DLD1 (cell line): ENCODE measurements around the gene CTXND2.
"Not testable (repeated sequence)": the region's sequence is repeated elsewhere in the genome, so short reads cannot be mapped to it uniquely, and the experiment has no call there.

ENCODE experiments used
- in situ Hi-C: cut with HindIII; loops from 2 replicates; pipeline ENCODE4 v1.10.0; 2017; ENCODE audit warnings: low sequenced_read_pairs

The CTXND2 gene

GRCh38 chr1:150887018-150887417, at the start of gene CTXND2:
Gene CTXND2, plus strand, starts transcription at chr1:150887136. Its CDS starts 25,179 bp downstream, at chr1:150912315.
- in situ Hi-C loops, result no loop called here

GRCh38 chr1:150840850-150841249, 46.1 kb upstream of the CTXND2 start:
- in situ Hi-C loops, result not testable (repeated sequence)

DNA sequence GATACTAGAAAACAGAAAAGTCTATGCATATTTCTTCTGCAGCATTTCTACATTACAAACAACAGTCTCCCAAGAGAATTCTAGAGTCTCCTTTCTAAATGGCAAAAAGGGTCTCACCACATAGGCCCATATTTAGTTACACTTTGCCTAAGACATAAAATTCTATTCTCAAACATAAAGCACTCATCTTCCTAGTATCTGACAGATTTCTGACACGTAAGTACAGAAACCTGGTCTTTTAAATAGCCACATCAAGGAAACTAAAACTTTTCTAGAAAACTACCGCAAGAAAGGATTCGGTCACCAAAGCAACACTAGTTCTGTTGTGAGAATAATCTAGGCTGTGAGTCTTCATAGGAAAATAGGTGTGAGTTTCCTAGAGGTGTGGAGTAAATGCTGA, 45.3 kb upstream of the CTXND2 start:
- in situ Hi-C loops, result no loop called here

GRCh38 chr1:150842343-150842742, 44.6 kb upstream of the CTXND2 start:
- in situ Hi-C loops, result no loop called here

GRCh38 chr1:150842964-150843363, 44.0 kb upstream of the CTXND2 start:
- in situ Hi-C loops, result no loop called here

GRCh38 chr1:150843474-150843873, 43.5 kb upstream of the CTXND2 start:
- in situ Hi-C loops, result no loop called here

DNA sequence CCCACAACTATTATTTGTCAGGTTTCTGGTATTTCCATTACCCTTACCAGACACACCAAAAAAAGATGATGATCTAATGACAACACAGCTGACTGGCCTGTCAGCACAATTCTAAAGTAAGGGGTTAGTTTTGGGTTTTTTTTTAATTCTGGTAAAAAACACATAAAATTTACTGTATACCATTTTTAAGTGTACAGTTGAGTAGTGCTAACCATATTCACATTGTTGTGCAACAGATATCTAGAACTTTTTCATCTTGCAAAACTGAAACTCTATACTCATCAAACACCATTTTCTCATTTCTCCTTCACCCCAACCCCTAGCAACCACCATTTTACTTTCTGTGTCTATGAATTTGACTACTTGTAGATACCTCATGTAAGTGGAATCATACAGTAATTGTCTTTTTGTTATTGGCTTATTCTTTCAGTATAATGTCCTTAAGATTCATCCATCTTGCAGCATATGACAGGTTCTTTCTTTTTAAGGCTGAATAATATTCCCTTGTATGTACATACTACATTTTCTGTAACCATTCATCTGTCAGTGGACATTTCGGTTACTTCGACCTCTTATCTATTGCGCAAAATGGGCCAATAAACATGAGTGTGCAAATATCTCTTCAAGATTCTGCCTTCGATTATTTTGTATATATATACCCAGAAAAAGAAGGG, 40.3 kb upstream of the CTXND2 start:
- in situ Hi-C loops, result no loop called here

DNA sequence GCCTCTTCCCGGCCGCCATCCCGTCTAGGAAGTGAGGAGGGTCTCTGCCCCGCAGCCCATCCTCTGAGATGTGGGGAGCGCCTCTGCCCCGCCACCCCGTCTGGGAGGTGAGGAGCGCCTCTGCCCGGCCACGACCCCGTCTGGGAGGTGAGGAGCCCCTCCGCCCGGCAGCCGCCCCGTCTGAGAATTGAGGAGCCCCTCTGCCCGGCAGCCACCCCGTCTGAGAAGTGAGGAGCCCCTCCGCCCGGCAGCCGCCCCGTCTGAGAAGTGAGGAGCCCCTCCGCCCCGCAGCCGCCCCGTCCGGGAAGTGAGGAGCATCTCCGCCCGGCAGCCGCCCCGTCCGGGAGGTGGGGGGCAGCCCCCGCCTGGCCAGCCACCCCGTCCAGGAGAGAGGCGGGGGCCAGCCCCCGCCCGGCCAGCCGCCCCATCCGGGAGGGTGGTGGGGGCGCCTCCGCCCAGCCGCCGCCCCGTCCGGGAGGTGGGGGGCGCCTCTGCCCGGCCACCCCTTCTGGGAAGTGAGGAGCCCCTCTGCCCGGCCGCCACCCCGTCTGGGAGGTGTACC, 36.1 kb upstream of the CTXND2 start:
- in situ Hi-C loops, result not testable (repeated sequence)

- in situ Hi-C loops, result not testable (repeated sequence)
These were observed 34.2 kb upstream of the CTXND2 start for GRCh38 chr1:150852734-150853133.

DNA sequence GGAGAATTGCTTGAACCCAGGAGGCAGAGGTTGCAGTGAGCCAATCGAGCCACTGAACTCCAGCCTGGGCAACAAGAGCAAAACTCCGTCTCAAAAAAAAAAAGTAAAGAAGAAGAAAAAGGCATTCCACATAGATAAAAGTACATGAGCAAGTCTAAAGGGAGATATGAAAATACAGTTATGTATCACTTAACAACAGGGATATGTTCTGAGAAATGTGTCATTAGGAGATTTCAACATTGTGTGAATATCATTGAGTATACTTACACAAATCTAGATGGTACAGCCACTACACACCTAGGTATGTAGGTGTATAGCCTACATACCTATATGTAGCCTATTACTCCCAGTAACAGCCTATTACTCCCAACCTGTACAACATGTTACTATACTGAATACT, 23.2 kb upstream of the CTXND2 start:
- in situ Hi-C loops, result no loop called here

GRCh38 chr1:150864200-150864599, 22.7 kb upstream of the CTXND2 start:
- in situ Hi-C loops, result not testable (repeated sequence)

- in situ Hi-C loops, result no loop called here
These were observed 17.3 kb upstream of the CTXND2 start for GRCh38 chr1:150869683-150870082.

GRCh38 chr1:150872572-150872971, 14.4 kb upstream of the CTXND2 start:
- in situ Hi-C loops, result no loop called here

- in situ Hi-C loops, result no loop called here
These were observed 13.4 kb upstream of the CTXND2 start for GRCh38 chr1:150873521-150873920.

GRCh38 chr1:150874455-150875196, 12.3 kb upstream of the CTXND2 start:
- in situ Hi-C loops, result no loop called here

DNA sequence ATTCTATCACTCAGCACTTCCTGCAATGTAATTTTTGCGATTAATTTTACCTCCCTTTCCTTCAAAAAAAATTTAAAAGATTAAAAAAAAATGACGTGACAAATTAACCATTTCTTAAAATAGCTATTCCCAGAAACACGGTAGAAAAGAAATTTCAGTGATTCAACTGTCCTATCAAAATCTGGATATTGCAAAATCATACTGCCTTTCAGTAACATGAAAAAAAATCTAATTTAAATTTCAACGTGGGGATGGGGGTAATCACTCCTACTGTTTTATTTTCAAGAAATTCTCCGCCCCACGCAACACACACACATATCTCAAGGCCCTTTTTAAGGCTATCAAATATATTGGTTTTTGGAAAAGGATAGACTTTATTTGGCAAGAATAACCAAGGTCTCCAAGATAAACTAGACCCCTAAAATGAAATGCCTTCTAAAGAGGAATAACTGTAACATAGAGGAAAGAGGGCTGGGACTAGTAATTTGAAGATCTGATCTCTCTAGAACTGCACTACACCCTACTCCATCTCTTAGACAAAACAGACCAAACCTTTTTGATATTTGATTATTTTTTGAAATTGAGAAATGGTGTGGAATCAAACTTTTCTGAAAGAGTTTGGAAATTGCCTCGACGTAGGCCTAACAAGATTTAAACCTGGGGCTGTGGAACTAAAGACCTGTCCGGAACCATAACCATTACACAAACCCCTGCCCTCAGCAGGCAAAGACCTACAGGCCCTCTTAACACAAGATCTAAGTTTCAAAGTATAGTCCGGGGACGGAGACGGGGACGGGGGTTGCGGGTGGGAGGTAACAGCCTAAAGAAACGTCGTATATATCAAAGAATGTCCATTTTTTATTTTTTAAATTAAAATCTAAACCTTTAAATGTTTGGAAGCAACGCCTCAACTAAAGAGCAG, 11.5 kb upstream of the CTXND2 start:
- in situ Hi-C loops, result no loop called here

DNA sequence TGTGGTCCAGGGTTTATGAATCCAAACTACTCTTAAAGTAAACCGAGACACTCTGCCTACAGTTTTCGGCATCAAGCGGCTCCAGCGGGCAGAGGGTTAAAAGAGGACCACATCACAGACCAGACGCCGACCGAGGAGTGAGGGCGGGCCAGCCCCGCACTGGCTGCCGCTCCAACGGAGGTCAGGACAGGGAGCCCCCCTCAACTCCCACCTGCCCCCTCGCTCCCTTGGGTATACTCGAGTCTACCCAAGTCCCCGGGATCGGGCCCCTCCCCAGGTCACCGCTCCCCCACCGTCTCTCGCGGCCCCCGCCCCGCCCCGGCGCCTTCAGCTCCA, 10.8 kb upstream of the CTXND2 start:
- in situ Hi-C loops, result no loop called here

DNA sequence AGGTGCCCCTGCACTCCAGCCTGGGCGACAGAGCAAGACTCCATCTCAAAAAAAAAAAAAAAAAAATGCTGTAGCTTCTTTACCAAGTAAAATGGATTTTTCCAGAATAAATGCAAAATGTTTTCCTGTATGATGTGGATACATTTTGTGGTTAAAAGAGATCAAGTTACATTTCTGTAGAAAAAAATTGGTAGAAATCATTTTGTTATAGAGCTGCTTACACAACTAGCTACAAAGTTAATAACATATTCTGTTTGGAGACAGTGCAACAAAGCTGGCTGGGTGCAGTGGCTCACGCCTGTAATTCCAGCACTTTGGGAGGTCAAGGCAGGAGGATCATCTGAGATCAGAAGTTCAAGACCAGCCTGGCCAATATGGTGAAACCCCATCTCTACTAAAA, 8.0 kb upstream of the CTXND2 start:
- in situ Hi-C loops, result not testable (repeated sequence)

GRCh38 chr1:150881331-150882070, 5.4 kb upstream of the CTXND2 start:
- in situ Hi-C loops, result no loop called here

DNA sequence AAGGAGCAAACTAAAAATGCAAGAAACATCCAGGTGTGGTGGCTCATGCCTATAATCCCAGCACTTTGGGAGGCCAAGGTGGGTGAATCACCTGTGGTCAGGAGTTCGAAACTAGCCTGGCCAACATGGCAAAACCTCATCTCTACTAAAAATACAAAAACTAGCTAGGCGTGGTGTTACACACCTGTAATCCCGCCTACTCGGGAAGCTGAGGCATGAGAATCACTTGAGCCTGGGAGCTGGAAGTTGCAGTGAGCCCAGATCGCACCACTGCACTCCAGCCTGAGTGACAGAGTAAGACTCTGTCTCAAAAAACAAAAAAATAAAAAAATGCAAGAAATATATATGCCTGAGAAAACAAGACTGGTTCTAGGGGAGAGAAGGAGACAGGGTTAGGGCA, 3.8 kb upstream of the CTXND2 start:
- in situ Hi-C loops, result not testable (repeated sequence)

- in situ Hi-C loops, result no loop called here
These were observed 1.8 kb downstream of the CTXND2 start for GRCh38 chr1:150888727-150889126.
